ENCODE measurements around the gene MATN1.

MATN1 gene

DNA sequence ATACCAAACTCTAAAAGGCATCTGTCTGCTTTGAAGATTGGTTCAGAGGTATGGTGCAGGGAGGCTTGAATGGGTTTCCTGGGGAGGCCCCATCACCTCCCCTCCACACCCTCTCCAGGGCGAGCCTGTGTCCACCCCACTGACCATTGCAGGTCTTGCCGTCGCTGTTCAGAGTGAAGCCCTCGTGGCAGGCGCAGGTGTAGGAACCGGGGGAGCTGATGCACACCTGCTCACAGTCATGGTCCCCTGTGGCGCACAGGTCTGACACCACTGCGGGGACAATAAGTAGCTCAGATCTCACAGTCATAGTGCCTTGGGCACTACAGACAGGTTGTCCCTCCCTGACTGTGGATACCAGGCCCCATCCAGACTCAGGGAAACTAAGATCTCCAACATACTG, 6.7 kb downstream of the MATN1 start:
- DNase-seq: no peak

DNA sequence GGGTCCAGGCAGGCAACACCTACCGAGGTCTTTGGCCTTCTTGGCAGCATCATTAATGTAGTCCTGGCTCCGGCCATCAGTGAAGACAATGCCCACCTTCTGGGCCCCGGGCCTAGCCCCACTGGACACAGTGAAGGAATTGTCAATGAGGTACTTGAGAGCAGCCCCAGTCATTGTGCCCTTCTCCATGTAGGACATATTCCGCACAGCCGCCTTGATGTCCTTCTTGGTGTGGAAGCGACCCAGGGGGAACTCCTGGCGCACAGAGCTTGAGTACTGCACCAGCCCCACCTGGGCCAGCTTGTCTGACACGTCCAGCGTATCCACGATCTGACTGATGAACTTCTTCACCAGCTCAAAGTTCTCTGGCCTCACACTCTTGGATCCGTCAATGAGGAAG, 7.5 kb downstream of the MATN1 start:
- no peak for DNase-seq

DNA sequence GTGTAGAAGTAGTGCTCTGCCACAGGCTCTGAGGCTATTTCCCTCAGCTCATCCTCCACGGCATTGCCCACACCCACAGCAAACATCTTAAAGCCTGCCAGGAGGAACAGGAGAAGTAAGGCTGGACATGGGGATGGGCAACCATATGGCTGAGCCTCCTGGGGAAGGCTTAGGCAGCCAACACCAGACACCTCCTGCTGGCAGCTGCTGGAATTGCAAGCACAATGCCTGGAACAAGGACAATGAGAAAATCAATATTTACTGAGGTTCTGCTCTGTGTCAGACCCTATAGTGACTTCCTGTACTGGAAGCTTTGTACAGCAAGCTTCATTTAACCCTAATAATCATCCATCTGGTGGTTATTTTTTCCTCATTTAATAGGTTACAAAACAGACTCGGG, 8.2 kb downstream of the MATN1 start:
- DNase-seq: no peak

DNA sequence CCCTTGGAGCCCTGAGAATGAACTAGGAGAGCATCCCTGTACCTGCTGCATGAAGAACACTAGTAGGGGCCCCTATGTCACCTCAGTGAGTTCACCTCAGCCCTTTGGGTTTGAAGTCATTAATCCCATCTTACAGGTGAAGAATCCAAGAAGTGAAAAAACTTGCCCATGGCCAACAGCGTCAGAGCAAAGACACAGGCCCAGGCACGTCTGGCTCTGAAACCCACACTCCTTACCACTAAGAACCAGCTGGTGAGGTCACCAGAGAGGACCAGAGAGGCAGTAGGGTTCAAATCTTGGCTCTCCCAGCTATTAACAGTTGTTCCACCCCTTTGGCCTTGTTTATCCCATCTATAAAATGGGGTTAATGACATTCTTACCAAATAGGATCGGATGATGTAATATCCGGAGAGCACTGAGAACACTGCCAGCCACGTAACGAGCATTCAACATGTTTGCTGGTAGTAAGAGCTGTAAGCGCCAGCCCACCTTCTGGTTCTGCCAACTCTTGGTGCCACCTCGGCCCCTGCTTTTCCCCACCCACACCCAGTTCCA, 8.8 kb downstream of the MATN1 start:
- DNase-seq: no peak

DNA sequence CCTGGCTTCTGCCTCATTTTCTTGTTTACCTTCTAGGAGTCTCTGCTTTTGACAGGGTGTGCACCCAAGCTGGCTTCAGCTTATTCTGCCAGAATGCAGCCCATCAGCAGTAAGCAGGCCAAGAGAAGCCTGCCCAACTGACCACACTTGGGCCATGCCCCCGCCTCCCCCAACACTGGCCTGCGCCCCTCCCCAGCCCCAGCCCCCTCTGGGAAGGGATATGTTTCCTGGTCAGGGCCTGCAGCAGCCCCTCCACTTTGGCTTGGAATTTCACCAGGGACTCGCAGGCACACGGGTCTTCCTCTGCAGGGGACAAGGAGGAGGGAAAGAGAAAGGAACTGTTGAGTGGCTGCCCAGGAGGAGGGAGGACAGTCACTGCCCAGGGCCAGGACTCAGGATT, 9.4 kb downstream of the MATN1 start:
- DNase-seq: no peak

DNA sequence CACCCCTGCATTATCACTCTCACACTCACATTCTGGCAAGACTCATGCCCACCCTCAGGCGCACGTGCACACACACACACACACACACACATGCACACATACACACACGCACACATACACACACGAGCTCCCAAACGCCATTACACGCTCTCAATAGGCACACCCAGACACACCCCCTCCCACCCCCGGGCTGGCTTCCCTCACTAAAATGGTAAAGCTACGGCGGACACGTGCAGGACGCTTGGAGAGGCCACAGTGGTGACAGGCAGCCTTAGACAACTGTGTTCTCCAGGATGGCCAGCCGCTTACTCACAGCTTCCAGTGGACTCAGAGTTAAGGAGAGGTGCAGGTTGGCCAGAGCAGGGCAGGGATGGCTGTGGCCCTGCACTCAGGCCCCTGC, 10.1 kb downstream of the MATN1 start:
- no peak for DNase-seq

DNA sequence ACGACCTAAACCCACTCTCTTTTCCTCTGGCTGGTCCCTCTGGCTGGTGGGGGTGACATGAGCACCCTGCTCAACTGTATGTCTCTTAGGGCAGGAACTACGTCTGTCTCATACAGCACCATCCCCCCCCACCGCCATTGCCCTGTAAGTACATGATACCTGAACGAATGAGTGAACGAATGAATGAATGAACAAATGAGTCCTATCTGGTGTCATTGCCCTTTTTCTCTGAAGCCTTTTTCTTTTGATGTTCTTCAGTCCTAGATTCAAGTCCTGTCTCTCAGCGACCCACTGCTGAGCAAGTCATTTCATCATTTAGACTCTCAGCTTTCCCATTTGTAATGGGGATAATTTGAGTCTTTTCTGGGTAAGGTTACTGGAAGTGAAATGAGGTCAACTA, 10.8 kb downstream of the MATN1 start:
- DNase-seq: no peak

DNA sequence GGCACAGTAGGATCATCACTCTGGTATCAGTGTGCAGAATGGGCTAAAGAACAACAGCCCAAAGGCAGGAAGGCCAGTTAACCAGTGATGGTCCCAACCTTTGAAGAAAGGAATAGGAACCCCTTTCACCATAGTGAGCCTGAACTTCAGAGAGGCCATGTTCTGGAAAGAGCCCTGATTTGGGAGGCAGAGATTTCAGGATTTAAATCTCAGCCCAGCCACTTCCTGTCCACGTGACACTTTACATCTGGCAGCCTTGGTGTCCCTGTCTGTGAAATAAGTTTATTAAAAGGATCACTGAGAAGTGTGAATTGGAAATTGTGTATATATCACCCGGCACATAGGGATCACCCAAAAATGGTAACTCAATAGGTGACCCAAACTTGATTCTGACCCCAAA, 13.0 kb downstream of the MATN1 start:
- DNase-seq: no peak

DNA sequence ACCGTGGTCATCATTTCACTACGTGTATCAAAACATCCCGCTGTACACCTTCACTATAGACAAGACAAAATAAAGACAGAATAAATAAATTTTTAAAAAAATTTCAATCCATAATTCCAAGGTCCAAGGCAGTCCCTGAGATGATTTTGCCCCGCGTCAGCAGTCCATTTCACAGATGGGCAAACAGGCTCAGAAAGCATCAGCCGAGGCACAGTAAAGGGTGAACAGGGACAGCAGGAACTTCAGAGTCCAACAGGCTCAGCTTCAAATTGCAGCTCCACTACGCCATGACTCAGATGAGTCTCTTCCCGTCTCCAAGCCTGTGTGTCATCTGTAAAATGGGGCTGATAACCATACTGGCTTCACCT, 15.0 kb downstream of the MATN1 start:
- no peak for DNase-seq

DNA sequence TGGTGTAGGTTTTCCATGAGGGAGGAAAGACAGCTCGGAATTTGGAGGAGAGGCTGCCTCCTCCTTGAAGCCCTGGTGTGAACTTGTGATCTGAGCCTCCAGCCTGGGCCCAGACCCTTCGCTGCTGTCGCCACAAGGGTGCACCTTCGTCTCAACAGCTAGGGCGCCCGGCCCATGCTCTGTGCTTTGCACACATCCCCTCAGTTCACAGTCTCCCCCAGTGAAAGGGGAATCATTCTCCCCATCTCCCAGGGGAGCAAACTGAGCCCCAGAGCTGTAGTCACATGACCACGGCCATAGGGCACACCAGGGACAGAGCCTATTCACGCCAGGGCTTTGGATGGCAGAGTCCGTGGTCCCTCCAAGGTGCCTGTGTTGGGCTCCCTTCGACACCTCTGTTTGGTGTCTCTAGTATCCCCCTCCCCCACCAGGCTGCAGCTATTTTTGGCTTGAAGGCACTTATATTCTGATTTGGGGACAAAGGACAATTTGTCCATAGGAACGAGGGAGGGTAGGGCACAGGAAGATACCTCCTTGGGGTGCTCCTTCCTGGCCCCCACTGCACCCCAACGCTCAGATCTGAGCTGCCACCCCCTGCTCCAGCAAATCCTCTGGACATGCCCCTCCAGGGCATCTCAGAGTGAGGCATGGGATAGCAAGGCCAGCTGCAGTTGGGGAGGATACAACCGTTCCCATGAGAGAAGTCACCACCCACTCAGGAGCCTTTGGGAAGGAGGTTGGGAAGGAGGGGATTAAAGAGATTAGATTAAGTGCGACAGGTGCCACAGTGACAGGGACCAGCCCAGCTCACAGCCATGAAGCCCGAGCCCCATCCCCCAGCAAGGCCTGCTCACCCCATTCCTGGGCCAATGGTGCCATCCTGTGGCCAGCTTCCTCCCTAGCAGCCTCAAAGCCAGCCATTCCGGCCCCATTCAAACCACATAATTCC, 15.7 kb downstream of the MATN1 start:
- DNase-seq: peak in 13 of 14 donors; percentile 11 to 74 (median 55)

DNA sequence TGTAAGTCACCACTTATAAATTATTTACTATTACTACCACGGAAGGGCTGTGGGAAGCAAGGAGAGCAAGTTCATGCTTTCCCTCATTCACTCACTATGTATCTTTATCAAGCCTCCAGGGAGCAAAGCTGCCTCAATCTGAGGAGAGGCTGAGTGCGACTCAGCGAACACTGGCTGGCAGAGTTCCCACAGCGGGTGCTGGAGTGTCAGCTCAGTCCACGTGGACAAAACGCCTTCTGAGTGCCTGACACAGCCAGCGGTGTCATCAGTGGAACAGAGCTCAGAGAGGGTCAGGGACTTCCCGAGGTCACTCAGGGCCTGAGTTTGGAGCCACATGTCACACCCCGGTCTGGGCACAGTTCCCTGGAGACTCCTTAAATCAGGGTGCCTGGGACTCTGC, 16.9 kb downstream of the MATN1 start:
- DNase-seq: peak in 4 of 14 donors; percentile 10 to 44 (median 32)

DNA sequence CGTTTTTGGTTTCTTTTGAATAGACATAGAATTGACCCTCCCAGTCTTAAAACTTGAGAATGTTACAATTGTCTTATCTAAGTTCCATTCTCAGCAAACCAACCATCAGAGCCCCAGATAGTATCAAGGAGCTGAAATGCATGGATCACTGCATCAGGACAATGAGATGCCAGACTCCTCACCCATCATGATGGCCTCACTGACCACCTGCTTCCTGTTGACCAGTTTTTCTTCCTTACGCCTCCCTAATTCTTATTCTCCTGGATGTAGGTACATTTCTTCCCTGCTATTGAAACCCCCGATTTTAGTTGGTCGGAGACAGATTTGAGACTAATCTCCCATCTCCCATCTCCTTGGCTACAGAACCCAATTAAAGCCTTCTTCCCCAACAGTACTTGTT, 17.7 kb downstream of the MATN1 start:
- DNase-seq: no peak

DNA sequence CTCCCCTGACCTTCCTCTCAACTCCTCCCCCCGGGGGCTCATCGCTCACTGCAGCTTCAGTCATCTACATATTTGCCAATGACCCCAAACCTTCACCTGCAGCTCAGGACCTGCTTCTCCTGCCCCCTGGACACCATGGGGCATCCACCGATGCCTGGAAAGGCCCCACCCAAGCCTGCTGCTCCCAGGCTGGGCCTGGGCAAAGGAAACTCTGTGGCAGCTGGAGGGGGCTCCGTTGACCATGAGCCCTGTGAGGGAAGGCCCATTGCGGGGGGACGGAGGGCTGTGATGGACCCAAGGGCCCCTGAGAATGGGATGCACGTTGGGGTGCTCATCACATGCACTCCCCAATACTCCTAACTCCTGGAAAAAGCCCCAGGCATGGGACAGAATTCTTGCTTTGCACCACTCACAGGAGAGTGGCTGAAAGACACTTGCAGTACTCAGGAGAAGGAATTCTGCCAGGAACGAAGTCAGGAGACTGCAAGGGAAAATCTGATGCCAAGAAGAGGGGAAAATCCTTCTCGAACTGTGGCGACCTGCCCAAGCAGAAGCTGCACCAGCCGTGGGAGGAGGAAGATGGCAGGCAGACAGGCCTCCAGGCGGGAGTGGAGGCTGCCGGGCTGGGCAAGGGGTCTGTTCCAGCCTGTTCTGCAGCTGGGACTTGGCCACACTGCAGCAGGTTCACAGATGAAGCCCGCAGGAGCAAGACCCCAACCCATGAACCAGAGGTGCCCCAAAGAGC, 18.4 kb downstream of the MATN1 start:
- peak in 5 of 14 donors; percentile 20 to 43 (median 32) for DNase-seq

DNA sequence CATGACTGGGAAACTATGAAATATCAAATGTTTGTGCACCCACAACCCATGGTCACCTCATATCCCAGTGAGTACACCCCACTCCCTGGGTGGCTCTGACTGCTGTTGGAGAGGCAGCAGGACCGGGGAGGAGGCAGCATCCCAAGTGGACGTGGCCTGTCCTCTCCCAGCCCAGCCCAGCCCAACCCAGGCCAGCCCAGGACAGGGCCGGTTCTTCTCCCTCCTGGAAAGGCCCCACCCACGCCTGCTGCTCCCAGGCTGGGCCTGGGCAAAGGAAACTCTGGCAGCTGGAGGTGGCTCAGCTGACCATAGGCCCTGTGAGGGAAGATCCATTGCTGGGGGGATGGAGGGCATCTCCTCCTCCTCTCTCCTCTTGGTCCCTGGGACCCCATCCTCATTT, 19.1 kb downstream of the MATN1 start:
- DNase-seq: no peak

DNA sequence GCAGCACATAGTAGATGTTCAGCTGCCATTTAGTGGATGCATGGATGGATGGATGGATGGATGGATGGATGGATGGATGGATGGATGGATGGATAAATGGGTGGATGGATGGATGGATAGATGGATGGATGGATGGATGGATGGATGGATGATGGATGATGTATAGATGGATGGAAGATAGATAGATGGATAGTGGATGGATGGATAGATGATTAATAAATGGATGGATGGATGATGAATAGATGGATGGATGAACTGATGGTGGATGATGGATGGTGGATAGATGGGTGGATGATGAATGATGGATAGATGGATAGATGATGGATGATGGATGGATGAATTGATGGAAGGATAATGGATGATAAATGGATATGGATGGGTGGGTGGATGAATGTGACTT, 20.6 kb downstream of the MATN1 start:
- no peak for DNase-seq

DNA sequence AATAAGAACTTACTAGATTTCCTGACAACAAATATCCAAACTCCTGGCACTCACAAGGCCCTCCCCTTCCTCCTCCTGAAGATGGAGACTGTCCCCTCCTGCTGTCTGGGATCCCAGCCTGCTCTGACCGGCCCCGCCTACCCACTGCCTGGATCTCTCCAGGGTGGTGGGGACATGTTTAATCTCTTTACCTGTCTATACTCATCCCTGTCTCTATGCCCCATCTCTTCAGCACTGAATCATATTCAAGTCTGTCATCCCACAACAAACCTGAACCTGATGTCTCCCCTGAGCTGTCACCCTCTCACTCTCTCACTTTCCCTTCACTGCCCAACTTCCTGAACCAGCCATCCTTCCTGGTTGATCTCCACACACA, 22.1 kb downstream of the MATN1 start:
- DNase-seq: no peak

DNA sequence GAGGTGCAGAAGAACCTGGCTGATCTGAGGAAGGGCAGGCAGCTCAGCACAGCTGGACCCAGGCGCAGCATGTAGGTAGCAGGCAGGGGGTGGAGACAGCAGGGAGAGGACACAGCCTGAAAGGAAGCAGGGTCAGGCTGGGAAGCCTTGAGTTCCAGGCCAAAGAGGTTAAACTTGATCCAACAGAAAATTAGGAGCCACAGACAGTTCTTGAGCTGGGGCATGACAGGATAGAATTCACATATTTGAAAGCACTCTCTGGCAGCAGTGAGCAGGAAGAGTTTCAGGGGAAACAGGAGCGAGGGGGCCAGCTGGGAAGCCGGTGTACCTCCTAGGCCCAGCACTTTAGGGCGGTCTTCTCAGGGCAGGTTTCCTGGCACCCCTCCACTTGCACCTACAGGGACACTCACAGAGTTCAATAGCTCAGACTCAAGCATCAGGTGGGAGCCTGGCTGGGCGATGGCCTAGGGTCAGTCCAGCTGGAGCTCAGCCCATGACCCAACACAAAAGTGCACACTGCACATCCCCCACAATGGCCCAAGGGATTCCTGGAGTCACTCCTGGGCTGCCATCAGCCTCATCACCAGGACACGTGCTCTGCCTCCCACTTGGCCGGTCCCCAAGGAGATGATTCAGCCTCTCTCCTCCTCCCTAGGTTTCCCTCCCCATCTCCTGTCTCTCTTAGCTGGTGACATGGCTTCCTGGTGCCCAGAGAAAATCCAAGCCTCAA, 22.7 kb downstream of the MATN1 start:
- peak in 3 of 14 donors; percentile 21 to 67 (median 31) for DNase-seq

DNA sequence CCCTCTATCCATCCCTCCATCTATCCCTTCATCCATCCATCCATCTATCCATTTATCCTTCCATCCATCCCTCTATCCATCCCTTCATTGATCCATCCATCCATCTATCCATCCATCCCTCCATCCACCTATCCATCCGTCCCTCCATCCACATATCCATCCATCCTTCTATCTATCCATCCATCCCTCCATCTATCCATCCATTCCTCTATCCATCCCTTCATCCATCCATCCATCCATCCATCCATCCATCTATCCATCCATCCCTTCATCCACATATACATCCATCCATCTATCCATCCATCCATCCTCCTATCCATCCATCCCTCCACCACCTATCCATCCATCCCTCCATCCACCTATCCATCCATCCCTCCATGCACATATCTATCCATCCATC, 23.6 kb downstream of the MATN1 start:
- no peak for DNase-seq

DNA sequence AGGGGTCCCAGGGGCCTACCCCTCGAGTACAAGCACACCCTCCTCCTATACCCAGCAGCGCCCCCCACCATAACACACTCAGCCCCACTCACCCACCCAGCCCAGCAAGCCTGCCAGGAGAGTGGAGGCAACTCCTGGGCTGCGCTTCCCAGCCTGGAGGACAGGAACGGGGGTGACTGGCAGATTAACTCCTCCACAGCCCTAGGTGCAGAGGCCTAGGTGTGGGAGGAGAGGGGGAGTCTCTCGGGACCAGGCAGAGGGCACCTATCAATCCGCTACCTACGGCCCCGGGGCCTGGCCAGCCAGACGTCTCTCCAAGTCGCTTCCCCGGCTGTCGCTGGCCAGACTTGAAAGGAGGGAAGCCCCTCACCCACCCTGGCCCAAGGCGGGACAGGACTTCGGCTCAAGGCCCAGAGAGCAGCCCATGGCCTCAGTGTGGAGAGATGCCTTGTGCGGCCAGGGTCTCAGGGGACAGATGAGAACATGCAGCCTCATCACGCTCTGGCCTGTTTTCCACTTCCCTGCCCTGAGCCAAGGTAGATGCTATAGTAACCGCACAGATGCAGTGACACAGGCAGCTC, 24.9 kb downstream of the MATN1 start:
- no peak for DNase-seq

DNA sequence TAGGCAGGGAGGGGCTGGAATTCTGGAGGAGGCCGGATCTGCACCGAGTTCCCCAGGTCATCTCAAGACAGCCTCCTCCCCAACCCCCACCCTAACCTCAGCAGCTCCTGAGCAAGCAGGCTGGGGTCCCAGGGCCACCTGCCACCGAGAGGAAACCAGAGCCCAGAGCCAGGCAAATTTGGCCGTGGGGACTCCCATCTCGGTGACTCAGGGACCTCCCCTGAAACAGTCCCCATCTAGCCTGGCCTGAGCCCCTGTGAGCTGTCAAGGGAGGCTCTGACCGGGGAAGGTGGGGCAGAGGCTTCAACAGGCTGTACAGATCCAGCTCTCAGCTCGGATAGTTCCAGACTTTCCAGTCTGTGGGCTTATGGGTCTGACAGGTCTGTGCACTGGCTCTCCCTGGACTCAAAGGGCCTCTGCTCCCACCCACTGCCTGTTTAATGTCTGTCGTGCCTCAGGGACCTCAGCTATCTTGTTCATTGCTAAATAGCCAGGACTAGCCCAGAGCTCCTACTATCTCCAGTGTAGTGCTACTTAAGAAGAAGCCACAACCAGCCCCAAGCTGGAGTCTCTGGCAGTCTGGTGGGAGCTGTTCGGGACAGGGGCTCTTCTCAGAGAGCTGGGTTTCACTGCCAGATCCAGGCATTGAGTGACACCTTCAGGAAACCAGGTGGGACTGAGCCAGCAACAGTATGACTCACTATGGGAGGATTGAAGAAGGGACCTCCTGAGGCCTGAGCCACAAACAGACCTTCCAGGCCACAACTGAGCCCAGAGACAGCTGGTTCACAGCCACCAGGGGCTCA, 25.6 kb downstream of the MATN1 start:
- DNase-seq: no peak

DNA sequence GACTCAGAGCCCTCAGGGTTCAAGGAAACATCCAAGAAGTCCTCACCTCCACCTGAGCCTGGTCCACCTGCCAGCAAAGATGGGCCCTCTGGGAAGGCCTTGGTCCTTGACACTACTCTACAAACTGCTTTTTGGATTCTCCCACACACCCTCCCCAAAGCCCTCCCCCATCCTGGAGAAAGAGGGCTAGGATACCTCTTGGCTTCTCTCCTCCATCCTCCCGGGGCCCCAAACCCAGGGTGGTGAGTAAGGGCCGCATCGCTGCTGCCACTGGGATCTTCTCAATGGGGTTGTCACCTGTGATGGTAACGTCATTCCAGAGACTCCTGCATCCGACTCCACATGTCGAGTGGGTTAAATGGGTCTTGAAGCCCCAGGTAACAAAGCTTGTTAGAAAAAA, 26.6 kb downstream of the MATN1 start:
- DNase-seq: no peak

DNA sequence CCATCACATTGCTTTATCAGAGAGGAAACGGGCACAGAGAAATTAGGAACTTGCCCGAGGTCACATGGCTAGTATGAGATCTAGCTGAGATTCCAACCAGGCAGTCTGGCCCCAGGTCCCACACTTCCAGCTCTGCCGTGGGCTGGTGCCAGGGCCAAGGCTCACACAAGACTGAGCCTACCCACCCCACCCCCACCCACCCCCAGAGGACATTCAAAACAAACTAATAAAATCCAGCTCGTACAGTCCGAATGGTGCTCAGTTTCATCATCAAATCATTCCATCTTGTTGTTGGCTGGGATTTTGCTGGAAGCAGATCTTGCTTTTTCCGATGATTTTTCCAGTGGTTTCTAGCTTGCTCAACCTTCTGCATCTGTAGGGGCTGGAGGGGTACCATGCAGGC, 27.9 kb downstream of the MATN1 start:
- DNase-seq: no peak
